Measurements from ENCODE around the gene KTN1.

DNA sequence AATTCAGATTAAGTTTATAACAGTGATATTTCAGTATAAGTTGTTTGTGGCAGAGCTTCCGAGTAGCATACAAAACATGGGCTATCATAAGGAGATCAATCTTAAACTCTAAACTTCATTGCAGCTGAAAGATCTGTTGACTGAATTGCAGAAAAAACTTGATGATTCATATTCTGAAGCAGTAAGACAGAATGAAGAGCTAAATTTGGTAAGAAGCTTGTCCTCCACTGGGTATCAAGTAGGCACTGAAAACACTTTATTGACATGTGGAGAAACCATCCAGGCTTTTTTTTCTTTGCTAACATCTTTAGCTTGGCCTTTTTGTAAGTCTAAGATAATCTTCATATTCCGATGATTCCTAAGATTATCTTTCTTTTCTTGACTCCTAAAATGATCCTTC is 93.0 kb downstream of the KTN1 start:
- TF ChIP-seq POLR2A (IDR thresholded peaks at IDR 0.05; ENCODE audit: low read length) (no peak), GATA1 (IDR thresholded peaks at IDR 0.05; ENCODE audit: low read depth, low read length) (no peak)
